NCI-H1436 (cell line): ENCODE data around the gene MATN3.

Source experiments
- DNase-seq: peaks from one replicate; lab custom pipeline; 2025; lab: John Stamatoyannopoulos, UW

MATN3 gene

GRCh38 chr2:20035955-20036666, 23.6 kb upstream of the MATN3 start:
- DNase-seq, result no peak

GRCh38 chr2:20034821-20035220, 22.4 kb upstream of the MATN3 start:
- no peak for DNase-seq

- no peak for DNase-seq
Observed at GRCh38 chr2:20034218-20034617, 21.8 kb upstream of the MATN3 start.

GRCh38 chr2:20033322-20033721, 20.9 kb upstream of the MATN3 start:
- no peak for DNase-seq

GRCh38 chr2:20030224-20030623, 17.8 kb upstream of the MATN3 start:
- no peak for DNase-seq

- no peak for DNase-seq
Observed at GRCh38 chr2:20027705-20028434, 15.4 kb upstream of the MATN3 start.

- no peak for DNase-seq
Observed at GRCh38 chr2:20027260-20027677, 14.8 kb upstream of the MATN3 start.

- DNase-seq, result no peak
Observed at GRCh38 chr2:20025065-20025786, 12.8 kb upstream of the MATN3 start.

- DNase-seq, result no peak
Observed at GRCh38 chr2:20023688-20024087, 11.2 kb upstream of the MATN3 start.

GRCh38 chr2:20021405-20022009, 9.0 kb upstream of the MATN3 start:
- DNase-seq, result no peak

GRCh38 chr2:20019747-20020146, 7.3 kb upstream of the MATN3 start:
- DNase-seq, result no peak

- DNase-seq, result no peak
Observed at GRCh38 chr2:20018601-20019152, 6.2 kb upstream of the MATN3 start.

- no peak for DNase-seq
Observed at GRCh38 chr2:20016346-20016745, 3.9 kb upstream of the MATN3 start.

- peak; percentile 26 for DNase-seq
Observed at GRCh38 chr2:20015482-20016083, 3.1 kb upstream of the MATN3 start.

- DNase-seq, result no peak
Observed at GRCh38 chr2:20013126-20013849, 820 bp upstream of the MATN3 start.

- DNase-seq, result no peak
Observed at GRCh38 chr2:20012032-20012281, 511 bp downstream of the MATN3 start.

GRCh38 chr2:20011276-20012031, 1.0 kb downstream of the MATN3 start:
- no peak for DNase-seq

GRCh38 chr2:20008703-20009102, 3.8 kb downstream of the MATN3 start:
- DNase-seq, result no peak

GRCh38 chr2:20005891-20006470, 6.5 kb downstream of the MATN3 start:
- no peak for DNase-seq

GRCh38 chr2:20005067-20005627, 7.3 kb downstream of the MATN3 start:
- DNase-seq, result no peak
